NCI-H2029 treated with DMSO at 0.1 percent for 48 hours (cell line): Measurements from ENCODE around the gene ADSS1.
"Not testable (repeated sequence)": the region's sequence is repeated elsewhere in the genome, so short reads cannot be mapped to it uniquely, and the experiment has no call there.

ENCODE experiments used
- DNase-seq: peaks from one replicate; lab custom pipeline; 2025; lab: John Stamatoyannopoulos, UW

The ADSS1 gene

DNA sequence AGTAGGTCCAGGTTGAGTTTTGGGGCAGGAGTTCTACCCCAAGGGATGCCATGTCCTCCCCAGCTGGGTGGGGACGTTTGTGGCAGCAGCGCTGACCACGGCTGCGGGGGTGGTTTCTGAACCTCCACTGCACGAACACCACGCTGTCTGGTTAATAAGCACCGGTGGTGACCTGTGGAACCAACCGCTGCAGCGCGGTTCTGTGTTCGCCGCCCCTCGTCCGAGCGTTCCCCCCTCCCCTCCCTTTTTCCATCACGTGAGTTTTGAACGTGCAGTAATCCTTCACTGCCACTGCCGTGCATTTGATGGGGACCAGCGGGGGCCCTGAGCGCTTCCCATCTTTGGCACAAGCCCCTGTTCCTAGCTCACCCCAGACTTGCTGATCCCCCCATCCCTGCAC lies 6.4 kb upstream of the ADSS1 start:
- DNase-seq = no peak

DNA sequence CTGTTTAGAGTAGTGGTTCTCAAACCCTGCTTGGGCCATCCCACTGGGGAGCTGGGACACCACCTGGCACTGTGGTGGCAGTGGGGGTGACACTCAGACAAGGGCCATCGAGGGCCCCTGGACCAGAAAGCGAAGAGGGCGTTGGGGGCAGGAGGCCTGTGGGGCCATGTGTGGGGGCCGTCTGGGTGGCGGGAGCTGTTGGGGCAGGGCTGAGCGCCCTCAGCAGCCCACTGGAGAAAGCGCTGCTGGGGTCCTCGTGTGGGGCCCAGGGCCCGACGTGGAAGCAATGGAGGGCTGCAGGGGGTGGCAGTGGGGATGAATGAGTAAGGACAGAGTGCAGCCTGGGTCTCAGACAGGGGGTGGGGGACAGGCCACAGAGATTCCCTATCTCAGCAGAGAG lies 5.9 kb upstream of the ADSS1 start:
- DNase-seq = no peak

DNA sequence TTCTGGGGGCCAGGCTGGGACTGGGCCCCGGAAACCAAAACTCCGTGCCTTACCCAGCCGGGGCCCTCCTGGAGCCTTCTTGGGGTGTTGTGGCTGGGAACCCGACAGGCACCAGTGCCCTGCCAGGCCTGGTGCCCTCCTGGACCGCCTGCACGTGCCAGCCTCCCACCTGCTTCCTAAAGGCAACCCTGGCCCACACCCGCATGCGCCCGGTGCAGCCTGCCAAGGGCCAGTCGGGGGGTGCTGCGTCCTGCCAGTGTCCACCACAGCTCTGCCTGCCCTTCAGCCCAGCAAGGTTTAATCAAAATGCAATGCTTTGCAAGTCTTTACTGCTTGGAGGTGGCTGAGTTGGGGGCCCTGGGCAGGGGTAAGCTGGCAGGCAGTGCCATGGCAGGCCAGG lies 5.2 kb upstream of the ADSS1 start:
- no peak for DNase-seq

DNA sequence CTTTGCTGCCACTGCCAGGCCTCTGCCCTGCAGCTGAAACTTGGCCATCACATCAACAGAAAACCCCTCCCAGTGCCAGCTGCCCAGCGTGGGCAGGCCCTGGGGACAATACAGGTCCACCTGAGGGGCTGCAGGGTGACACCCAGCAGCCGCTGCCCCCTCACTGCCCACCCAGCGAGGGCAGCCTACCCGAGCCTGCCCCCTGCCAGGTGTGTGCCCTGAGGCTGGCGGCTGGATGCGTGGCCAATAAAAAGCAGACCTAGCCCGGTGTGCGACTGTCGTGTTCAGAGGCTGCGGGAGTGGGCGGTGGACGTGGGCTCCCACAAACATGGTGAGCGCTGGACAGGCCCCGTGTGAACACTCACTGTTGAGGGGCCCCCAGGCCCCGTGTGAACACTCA lies 4.7 kb upstream of the ADSS1 start:
- no peak for DNase-seq

DNA sequence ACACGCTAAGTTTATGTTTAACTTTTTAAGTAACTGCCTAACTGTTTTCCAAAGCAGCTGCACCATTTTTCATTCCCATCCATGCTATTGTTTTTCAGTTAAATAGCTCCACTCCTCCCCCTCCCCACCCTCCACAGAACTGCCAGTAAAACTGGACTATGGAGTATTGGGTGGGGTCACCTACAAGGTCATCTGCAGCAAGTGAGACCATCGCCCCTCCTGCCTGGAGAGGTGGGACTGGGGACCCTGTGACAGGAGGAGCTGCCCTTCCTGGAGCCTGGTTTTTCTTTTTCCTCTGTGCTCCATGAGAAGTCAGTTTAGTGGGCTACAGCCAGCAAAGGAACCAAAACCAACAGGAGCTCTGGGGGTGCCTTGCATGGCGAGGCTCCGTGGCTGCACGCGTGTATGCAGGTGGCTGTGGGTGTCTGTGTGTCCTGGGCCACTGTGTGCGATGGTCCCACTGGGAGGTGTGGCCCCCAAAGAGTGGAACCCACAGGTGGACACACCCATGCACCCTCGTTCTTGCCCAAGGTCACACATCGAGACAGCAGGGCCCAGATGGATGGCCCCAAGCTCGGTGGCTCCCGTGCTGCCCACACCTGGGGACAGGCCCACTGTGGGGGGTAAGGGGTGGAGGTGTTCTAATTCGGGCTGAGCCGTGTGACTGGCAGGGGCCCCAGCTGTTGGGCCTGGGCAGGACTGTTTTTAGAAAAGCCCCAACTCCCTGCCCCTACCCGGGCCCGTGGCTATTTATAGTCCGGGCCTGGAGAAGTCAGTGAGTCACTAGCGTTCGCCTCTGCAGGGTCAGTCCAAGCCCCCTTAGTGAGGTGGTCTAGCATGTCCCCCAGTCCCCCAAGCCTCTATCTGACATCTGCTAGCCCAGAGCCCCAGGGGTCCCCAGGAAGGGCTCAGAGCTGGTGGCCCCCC lies 2.3 kb upstream of the ADSS1 start:
- DNase-seq = no peak

DNA sequence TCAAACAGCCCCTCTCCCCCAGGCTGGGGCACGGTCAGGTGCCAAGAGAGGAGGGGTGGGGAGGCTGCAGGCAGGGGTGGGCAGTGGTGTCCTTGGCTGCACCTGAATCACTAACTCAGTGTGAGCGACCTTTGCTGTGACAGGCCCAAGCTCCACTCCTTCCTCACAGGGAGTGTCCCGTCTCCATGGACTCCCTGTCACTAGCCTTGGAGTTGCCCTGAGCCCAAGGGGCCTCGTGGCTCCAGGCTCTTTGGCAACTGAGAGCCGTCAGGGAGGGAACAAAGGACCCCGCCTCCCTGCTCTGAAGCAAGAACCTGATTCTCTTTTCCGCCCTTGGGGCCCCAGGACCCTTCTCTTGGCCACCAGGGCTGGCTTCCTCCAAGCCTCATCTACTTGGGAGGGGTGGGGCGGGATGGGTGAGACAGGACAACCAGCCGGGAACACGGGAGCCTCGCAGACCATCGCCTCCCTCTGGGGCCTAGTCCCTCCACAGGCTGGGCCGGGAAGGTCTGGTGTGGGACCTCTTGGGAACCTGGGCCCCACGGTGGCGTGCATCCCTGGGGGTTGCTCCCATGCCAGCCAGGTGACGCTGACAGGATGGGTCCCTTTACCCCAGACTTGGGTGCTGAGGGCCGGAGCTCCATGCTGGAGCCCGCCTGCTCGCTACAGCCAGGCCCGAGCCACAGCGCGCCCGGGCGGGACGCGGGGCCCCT lies 935 bp upstream of the ADSS1 start:
- DNase-seq = no peak

DNA sequence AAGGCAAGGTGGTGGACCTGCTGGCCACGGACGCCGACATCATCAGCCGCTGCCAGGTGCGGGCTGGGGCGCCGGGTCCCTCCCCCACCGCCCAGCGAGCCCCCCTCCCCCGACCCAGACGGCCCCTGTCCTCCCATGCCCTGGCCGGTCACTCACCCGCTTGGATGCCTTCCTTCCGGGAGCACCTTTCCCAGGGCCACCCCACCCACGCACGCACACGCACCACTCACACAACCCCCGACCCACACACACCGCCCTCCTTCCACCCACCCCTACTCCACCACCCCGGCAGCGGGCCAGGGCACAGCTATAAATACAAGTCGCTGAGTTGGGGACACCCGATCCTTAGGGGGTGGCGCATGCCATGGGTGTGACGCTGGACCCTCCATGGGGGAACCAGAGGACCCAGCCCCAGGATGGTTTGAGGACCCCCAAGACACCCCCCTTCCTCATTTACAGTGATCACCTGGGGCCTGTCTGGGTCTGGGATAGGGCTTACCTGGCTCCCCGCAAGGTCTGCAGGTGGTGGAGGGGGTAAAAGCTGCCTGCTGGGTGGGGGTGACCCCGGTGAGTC lies 465 bp downstream of the ADSS1 start:
- DNase-seq = no peak

DNA sequence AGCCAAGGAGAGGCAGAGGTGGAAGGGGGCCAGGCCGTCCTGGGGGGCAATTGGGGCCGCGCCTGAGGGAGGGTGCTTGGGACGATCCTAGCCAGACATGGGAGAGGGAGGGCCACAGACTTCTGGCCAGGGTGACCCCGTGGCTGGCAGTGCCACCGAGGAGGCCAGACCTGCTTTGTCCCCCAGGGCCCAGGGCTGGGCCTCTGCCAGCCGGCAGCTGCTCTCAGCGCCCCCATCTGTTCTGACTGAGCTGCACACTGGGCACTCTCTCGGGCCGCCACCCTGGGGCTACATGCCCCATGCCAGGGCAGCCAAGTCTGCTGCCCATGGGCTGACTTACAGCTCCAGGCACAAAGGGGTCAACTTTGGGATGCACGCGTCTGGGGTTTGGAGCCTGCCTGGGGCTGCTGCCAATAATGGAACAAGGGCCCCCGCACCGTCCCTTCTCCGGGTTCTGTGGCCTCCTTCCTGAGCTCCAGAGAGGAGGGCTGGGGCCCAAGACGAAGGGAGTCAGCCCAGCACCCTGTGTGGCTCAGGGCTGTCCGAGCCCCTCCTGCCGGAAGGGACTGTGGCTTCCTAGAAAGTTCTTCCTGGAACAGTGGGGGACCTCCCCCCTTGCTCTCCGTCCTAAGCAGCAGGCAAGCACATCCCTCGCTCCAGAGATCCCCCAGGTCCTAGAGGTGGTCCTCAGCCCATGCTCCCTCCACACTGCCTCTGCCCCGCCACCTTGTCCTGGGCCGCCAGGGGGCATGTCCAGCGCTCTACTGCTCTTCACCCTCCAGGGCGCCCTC lies 1.1 kb downstream of the ADSS1 start:
- DNase-seq = no peak

DNA sequence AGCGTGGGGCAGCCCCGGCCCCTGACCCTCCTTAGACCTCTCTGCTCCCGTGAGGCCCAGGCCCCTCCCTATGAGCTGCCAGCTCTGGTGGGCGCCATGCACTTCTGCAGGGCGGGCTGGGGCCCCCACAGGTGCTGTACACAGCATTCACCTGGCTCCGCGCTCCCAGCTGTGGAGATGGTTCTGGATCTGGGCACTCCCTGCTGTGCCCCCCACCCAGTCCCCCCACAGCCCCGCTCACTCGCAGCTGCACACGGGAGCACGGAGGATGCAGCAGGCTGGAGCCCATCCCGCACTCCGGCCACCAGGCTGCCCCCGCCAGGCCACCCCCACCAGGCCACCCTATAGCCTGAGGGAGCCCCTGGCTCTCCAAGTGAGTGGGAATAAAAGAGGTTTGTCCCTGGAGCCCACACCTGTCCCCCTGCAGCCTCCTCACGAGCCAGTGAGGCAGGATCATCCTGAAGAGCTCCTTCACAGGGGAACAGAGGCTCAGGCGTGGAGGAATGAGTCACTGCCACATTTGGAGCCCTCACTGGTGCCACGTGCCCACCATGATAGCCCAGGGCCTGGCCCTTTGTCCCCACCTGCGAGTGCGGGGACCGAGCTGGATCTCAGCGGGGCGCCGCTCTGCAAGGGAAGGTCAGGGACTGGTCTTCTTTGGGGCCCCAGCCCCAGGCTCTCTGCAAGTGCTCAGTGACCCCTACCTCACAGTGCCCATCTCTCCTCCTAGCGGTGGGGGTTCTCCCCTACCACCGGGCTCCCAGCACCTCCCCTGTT lies 1.9 kb downstream of the ADSS1 start:
- DNase-seq = no peak

DNA sequence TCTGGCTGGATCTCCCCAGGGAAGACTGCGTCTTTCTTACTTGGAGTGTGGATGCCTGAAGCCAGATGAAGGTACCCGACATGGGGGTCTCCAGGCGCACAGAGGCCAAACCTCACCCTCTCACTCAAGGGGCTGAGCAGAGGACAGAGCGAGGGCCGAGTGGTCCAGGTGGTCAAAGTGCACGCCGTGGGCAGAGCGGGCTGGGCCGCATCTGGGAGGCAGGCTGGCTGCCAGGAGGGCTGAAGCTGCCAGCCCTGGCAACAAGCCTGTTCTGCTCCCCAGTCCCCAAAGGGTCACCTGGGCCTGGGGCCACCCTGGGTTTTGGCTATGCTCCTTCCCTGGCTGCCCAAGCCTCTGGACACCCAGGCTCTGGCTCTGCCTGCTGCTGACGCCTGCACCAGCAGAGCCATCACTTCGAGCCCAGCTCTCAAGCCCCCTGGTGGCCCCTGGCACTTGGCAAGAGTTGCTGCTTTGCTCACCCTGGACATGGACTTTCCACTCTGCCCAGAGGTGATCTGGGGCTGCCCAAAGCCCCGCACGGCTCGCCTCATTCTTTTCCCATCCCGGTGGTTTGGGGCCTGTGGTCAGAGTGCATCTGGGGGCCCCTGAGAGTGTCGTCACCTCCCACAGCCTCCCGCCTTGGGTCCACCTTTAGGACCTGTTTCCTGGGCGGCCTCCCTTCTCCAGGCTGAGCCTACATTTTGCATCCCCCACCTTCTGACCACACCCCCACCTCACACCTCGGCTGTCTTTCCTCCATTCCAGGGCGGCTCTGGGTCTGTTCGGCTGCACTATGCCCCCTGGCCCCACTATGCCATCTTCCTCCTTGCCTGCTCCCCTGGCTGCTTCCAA lies 2.8 kb downstream of the ADSS1 start:
- DNase-seq = no peak

DNA sequence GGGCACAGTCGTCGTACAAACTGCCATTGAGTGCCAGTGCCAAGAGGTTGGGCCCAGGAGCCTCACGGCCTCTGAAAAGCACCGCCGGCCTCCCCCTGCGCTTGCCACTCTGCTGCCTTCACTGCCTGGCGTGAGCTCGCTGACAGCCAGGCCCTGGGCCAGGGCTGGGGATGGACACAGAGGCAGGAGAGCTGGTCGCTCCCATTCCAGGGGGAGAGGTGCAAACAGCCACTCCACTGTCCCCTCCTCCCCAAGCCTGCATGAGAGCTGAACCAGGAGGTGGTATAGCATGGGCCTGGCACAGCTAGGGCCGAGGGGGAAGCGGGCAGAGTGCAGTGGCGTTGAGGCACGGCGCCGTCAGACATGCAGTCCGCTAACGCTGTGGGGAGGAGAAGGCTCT lies 4.6 kb downstream of the ADSS1 start:
- DNase-seq = no peak

DNA sequence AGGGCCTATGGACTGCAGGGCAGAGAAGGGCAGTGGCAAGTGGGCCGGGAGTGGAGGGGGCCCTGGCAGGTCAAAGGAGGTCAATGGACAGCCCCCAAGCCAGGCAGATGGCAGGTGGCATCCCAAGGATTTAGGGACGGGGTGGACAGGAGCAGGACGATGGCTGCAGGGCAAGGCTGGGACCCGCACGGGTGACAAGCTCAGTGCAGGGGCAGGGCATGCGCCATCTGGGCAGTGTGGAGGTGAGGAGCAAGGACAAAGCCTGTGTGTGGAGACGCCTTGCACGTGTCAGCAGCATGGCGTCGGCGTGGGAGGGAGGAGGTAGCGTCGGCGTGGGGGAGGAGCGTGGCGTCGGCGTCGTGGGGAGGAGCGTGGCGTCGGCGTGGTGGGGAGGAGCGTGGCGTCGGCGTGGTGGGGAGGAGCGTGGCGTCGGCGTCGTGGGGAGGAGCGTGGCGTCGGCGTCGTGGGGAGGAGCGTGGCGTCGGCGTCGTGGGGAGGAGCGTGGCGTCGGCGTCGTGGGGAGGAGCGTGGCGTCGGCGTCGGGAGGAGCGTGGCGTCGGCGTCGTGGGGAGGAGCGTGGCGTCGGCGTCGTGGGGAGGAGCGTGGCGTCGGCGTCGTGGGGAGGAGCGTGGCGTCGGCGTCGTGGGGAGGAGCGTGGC lies 5.3 kb downstream of the ADSS1 start:
- DNase-seq = not testable (repeated sequence)

DNA sequence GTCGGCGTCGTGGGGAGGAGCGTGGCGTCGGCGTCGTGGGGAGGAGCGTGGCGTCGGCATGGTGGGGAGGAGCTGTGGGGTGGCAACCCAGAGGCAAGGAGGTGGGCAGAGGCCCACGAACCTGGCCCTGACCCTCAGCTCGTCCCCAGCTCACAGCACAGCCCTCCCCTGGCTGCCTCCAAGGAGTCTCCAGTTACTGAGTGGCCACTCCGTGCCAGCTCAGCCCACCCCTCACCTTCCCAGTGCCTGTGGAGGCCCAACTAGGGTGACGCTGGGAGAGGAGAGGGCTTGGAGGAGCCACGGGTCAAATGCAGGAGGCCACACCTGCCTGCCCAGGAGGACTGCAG lies 5.8 kb downstream of the ADSS1 start:
- no peak for DNase-seq

DNA sequence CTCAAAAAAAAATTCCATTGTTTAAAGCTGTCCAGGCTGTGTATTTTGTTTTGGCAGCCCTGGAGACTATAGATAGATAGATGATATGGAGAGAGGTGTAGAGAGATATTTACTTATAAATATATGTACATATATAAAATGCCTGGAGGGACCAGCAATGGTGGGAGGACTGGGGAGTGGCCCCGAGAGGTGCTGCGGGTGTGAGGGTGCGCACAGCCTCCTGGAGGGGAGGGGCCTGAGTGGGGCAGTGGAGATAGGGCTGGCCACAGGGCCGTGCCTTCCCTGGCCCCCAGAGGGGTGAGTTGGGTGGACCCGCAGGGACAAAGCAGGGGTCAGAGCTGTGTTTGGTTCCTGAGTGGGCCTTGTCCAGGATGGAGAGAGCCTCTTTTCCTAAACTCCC lies 6.5 kb downstream of the ADSS1 start:
- no peak for DNase-seq

DNA sequence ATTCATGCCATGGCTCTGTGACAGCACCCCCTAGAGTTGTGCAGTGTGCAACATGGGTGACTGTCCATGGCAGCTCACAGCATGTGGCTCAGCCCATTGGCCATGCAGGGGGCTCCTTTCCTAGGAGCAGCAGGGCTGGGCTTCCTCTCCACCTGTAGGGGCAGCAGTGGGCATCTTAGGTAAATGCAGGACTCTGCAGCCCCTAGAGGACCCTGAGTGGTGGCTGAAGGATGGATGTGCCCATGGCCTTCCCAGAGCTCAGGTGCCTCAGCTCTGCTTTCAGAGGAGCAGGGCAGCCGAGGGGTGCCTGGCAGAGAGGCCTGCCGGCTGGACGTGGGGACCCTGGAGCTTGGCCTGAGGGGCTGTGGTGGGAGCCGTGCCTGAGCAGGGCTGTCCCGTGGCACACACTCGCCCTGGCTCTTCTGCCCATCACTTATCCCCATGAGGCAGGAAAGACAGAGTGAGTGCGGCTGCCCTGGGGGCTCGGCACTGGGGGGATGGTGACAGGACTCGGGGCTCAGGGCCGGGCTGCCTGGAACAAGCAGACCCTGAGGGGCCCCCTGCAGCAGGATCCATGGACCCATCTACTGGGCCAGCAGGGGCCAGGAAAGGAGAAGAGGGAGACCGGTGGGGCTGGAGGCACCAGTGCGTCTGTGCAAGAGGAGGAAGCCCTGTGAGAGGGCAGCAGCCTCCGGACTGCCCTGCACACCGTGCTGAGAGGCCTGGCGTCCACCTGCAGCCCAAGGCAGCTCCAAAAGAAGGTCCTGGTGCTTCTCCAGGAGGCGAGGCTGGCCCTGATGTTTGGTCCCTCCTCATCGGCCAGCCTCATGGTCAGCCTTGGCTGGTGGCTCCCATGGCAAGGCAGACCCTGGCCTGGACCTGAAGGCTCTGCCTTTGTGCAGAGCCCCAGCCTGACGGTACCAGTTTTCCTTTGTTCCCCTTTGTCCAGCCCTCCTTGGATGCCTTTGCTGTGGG lies 7.6 kb downstream of the ADSS1 start:
- no peak for DNase-seq

DNA sequence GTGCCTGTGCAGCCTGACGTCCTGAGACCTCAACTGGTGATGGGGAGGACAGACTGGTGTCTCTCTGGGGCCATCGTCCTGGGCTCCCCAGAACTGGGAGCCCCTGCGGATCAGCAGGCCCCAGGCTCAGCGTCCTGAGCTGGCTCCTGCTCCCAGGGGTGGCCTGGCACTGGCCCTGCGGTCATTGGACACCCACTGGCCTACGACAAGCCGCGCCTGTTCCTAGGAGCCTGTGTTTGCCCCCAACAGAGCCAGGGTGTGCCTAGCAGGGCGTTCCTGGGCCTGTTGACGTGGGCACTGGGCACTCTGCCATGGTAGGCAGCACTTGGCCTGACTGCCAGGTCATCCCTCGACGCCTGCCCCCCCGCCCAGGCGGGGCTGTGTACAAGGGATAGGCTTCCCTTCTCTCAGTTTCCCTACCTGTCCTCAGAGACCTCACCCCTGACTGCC lies 8.4 kb downstream of the ADSS1 start:
- DNase-seq = no peak

DNA sequence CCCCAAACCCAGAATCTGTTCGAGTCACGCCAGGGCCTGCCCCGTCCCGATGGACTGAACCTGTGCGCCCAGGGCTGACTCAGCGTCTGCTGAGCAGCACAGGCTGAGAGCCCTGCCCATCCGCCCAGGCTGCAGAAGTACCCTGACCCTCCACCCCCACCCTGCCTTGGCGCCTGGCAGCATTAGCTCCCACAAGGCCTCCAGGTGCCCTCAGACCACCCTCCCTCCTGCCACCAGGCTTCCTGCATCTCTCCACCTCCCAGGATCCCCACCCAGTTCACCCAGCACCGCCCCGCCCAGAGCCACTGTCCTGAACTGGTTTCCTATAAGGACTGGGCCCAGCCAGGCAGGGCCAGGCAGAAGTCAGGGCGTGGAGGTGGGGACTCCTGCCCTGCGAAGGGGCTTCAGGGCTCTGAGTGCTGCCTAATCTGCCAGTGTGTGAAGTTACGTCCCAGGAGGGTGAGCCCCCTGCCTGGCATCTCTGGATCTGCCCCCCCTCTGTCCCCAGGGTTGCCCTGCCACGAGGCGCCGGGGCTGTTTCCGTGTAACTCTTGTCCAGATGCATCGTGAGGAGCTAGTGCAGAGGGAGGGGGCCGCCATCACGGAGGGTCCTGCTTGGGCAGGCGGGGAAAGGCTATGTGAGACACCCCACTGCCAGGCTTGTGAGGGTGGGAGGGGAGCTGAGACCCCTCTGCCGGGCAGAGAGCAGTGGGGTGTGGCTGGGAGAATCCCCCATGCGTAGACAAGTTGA lies 9.1 kb downstream of the ADSS1 start:
- DNase-seq = no peak

DNA sequence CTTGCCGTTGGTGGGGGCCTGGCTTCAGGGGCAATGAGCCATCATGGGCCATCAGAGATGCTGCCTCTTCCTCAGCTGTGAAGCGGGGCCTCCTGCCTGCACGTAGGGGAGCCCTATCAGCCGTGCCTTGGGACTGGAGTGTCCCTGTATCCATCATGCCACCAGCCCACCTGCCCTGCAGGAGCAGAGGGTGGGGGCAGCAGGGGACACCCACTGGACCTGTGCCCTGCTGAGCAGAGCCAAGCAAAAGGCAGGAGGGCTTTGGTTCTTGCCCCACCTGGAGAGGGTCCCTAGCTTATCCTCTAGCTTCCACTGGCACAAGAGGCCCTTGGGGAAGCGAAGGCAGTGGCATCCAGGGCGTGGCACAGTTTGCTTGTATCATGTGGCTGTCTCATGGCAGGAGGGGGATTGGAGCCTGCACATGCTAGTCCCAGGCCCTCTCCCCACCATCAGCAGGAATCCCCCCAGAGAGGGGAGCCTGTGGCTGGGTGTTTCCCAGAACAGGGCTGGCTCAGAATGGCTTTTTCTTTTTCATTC lies 10.1 kb downstream of the ADSS1 start:
- no peak for DNase-seq
